Kidney (tissue), 14 donors: Measurements from ENCODE around the gene NACAD. TPM values are rescaled to one million over a fixed set of nuclear protein-coding genes. Genes with fewer than 3 reads are reported as not detected.

Experiments
- DNase-seq, 5 donors: peaks; one replicate each; pipeline ENCODE4 v3.0.0-alpha.2; 2013 to 2020
- FAIRE-seq: peaks from 2 replicates; lab custom pipeline; 2012; peaks lifted over from hg19 to GRCh38; lab: Jason Lieb, UNC
- H3K27ac ChIP-seq, 2 donors: one replicate each; pipeline ENCODE4 v1.7.0; 2013; ENCODE audit warnings: low read depth in 2 of 2, low read length in 2 of 2, inconsistent platforms in 1 of 2
- H3K27me3 ChIP-seq: one replicate; pipeline ENCODE4 v1.7.1; 2013; ENCODE audit warnings: low read length, inconsistent platforms; ENCODE audit not compliant: control insufficient read depth, insufficient read depth
- H3K36me3 ChIP-seq, 3 donors: one replicate each; pipeline versions ENCODE4 v1.7.0 to v1.7.1; 2013; ENCODE audit warnings: low read length in 3 of 3, control low read depth in 1 of 3, inconsistent platforms in 1 of 3; ENCODE audit not compliant: insufficient read depth in 3 of 3, control insufficient read depth in 2 of 3
- H3K4me1 ChIP-seq, 3 donors: one replicate each; pipeline versions ENCODE4 v1.7.0 to v1.7.1; 2013; ENCODE audit warnings: low read length in 3 of 3, inconsistent platforms in 1 of 3, low read depth in 1 of 3; ENCODE audit not compliant: control insufficient read depth in 2 of 3, insufficient read depth in 2 of 3
- H3K4me3 ChIP-seq, 3 donors: one replicate each; pipeline versions ENCODE4 v1.7.0 to v1.8.1; 2013; ENCODE audit warnings: low read length in 3 of 3, control low read depth in 1 of 3, inconsistent platforms in 1 of 3
- H3K9ac ChIP-seq, 3 donors: one replicate each; pipeline versions ENCODE4 v1.7.0 to v1.7.1; 2013; ENCODE audit warnings: low read length in 3 of 3, control low read depth in 1 of 3, inconsistent platforms in 1 of 3
- H3K9me3 ChIP-seq, 3 donors: one replicate each; pipeline versions ENCODE4 v1.7.0 to v1.7.1; 2013; ENCODE audit warnings: low read length in 3 of 3, control low read depth in 1 of 3, inconsistent platforms in 1 of 3; ENCODE audit not compliant: control insufficient read depth in 2 of 3, insufficient read depth in 1 of 3
- intact Hi-C: fragments of 100-400 bp; cut with DNase I; formaldehyde crosslinking; loops from one replicate; pipeline ENCODE4 v1.11.1; 2022
- polyA plus RNA-seq: library from polyadenylated mRNA; stranded (reverse); fragments of 350-450 nt; fragmentation: Illumina TruSeq; extraction: RNeasy Lipid Tissue Mini Kit (QIAGEN cat#74804); gene quantifications from one replicate; pipeline ENCODE4 v1.2.3, GENCODE V29; 2014; ENCODE audit warnings: low read depth, low replicate concordance; ENCODE audit not compliant: insufficient read depth
- total RNA-seq: library from RNA; stranded (reverse); fragmentation: NEBNext Ultra II Directional; extraction: Animal tissue kit (Norgen Biotek cat#: 25700); gene quantifications from one replicate; pipeline ENCODE4 v1.2.1, GENCODE V29; 2021
- TF ChIP-seq, protein P1 (sequence below): IDR thresholded peaks from 3 replicates; pipeline ENCODE4 v1.5.1; 2012; ENCODE audit warnings: mild to moderate bottlenecking, moderate library complexity, borderline replicate concordance; ENCODE audit not compliant: insufficient read depth; ENCODE audit errors: extremely low read depth
- donor health status: control.
- donor health status: control.
- donor health status: control.
- donor health status: control.
- donor health status: control.
- donor health status: DM: yes; HTN: yes; CAD: no.
- donor health status: Normal renal cell carcinoma (clear cell type).

The NACAD gene
- total and polyA plus RNA-seq, 2 donors from 2014 or later: 4.2 to 5.0 TPM

DNA sequence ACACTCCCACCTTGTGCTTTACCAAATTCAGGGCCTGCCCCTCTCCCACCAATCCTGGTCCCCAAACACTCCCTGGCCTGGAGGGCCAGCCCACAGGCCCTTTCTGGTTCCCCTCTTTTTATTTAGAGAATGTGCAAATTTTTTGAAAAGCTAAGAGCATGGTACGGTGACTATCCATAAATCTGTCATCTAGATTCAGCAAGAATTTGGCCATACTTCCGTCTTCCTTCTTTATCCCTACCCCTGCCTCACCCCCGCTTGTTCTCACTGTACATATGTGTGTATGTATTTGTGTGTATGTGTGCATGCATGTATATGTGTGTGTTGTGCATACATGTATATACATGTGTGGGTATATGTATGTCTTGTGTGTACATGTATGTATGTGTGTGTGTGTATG lies 30.8 kb upstream of the NACAD start:
- TF ChIP-seq, protein P1, sequence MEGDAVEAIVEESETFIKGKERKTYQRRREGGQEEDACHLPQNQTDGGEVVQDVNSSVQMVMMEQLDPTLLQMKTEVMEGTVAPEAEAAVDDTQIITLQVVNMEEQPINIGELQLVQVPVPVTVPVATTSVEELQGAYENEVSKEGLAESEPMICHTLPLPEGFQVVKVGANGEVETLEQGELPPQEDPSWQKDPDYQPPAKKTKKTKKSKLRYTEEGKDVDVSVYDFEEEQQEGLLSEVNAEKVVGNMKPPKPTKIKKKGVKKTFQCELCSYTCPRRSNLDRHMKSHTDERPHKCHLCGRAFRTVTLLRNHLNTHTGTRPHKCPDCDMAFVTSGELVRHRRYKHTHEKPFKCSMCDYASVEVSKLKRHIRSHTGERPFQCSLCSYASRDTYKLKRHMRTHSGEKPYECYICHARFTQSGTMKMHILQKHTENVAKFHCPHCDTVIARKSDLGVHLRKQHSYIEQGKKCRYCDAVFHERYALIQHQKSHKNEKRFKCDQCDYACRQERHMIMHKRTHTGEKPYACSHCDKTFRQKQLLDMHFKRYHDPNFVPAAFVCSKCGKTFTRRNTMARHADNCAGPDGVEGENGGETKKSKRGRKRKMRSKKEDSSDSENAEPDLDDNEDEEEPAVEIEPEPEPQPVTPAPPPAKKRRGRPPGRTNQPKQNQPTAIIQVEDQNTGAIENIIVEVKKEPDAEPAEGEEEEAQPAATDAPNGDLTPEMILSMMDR: no peak
- no peak overlapping the region for H3K4me3 ChIP-seq
- no peaks in the 10 kb centered on the region for H3K27me3 ChIP-seq
- DNase-seq (no peak), FAIRE-seq (no peak)
- intact Hi-C loops: no loop called here
- no peak overlapping the region for H3K9ac ChIP-seq
- no peaks in the 10 kb centered on the region for H3K4me1 ChIP-seq
- H3K27ac ChIP-seq: no peak overlapping the region
- H3K36me3 ChIP-seq: no peaks in the 10 kb centered on the region
- no peaks in the 10 kb centered on the region for H3K9me3 ChIP-seq

DNA sequence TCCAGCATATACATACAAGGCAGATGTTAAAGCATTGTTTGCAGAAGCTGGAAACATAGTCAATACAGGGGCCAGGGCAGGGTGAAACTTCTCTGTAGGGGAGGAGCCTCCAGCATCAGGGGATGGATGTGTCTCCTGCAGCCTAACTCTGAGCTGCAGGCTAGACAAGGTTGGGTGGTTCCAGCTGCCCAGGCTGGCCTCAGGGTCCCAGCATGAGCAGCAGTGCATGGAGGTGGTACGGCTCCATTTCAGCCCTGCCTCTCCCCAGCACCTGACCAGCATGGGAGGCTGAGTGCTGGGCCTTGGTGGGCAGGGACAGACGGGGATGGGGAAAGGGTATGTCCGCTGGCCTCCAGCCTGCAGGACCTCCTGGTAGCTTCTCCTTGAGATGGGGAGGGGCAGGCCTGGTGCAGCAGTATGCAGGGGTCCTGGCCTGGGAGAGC lies 30.1 kb upstream of the NACAD start:
- H3K4me3 ChIP-seq: no peak overlapping the region
- intact Hi-C loops: no loop called here
- no peaks in the 10 kb centered on the region for H3K27me3 ChIP-seq
- H3K36me3 ChIP-seq: no peaks in the 10 kb centered on the region
- no peaks in the 10 kb centered on the region for H3K4me1 ChIP-seq
- FAIRE-seq (no peak), DNase-seq (peak in 4 of 5 donors; percentile 40 to 60 (median 58))
- TF ChIP-seq, protein P1: no peak
- no peaks in the 10 kb centered on the region for H3K9me3 ChIP-seq
- H3K9ac ChIP-seq: no peak overlapping the region
- H3K27ac ChIP-seq: no peak overlapping the region

DNA sequence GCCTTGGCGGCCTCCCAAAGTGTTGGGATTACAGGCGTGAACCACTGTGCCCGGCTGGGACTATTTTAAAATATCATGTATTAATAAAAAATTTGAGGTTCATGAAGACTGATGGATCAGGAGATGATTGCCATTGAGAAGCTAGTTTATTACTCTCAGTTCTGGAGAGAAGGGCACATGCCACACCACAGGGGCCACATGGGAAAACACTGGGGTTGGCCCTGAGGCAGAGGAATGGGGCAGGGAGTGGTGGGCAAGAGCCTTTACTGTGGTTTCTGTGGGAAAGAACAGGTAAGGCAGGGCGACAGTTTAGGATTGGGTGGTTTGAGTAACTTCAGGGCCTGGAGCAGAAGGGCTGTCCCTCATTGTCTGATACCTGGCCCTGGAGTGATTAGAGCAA lies 29.5 kb upstream of the NACAD start:
- no peak overlapping the region for H3K9ac ChIP-seq

More for the DNA sequence above, 29.5 kb upstream of the NACAD start:
- intact Hi-C loops: no loop called here
- H3K36me3 ChIP-seq: no peaks in the 10 kb centered on the region
- no peaks in the 10 kb centered on the region for H3K9me3 ChIP-seq
- H3K27ac ChIP-seq: no peak overlapping the region
- H3K27me3 ChIP-seq: no peaks in the 10 kb centered on the region
- FAIRE-seq: no peak
- no peak overlapping the region for H3K4me3 ChIP-seq
- no peak for DNase-seq
- H3K4me1 ChIP-seq: no peaks in the 10 kb centered on the region
- TF ChIP-seq, protein P1: no peak
